ENCODE data around the gene ZNF479.
"Not testable (repeated sequence)": the region's sequence is repeated elsewhere in the genome, so short reads cannot be mapped to it uniquely, and the experiment has no call there.

ZNF479 gene

GRCh38 chr7:57132336-57132735 is at the start of gene ZNF479:
Gene ZNF479 (minus strand): TSS chr7:57132436. CDS start chr7:57132324, 112 bp downstream.
- not testable (repeated sequence) for DNase-seq

GRCh38 chr7:57182031-57182430 is 49.8 kb upstream of the ZNF479 start:
- no peak for DNase-seq

DNA sequence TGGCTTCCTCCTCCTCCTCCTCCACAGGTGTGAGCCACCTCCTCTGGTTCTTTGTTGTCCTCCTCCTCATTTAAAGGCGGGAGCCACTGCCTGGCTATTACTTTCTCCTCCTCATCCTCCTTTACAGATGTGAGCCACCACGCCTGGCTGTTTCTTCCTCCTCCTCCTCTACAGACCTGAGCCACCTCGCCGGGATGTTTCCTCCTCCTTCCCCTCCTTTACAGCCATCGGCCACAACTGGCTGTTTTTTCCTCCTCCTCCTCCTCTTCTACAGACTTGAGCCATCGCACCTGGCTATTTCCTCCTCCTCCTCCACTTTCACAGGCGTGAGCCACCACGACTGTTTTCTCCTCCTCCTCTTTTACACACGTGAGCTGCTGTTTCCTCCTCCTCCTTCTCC is 49.0 kb upstream of the ZNF479 start:
- no peak for DNase-seq

DNA sequence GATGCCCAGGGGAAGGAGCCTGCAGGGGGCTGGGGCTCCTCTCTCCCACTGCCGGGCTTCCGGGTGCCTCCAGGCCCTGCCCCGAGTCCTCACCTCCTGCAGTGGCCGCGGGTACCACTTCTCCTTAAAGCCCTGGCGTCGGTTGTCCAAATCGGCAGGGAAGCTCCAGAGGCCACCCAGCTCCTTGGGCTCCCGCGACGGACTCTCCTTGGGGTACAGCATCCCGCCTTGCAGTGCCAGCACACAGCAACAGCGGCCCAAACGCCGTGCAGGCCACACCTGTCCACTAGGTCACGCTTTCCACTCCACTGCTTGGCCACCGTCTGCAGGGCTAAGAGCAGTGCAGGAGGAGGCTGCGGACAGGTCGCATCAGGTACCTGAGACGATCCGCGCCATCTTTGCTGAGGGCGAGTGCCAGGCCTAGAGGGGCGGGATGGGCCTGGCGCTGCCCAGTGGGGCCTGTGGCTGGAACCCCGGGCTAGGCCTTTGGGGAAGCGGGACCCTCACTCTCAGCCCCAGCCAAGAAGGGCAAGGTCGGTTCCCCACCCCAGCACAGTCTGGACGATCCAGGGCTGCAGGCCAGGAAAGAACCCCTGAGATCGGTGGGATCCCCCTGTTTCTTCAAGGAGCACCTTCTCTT is 47.7 kb upstream of the ZNF479 start:
- no peak for DNase-seq

- DNase-seq, result no peak
These were observed 46.5 kb upstream of the ZNF479 start for GRCh38 chr7:57178768-57179139.

DNA sequence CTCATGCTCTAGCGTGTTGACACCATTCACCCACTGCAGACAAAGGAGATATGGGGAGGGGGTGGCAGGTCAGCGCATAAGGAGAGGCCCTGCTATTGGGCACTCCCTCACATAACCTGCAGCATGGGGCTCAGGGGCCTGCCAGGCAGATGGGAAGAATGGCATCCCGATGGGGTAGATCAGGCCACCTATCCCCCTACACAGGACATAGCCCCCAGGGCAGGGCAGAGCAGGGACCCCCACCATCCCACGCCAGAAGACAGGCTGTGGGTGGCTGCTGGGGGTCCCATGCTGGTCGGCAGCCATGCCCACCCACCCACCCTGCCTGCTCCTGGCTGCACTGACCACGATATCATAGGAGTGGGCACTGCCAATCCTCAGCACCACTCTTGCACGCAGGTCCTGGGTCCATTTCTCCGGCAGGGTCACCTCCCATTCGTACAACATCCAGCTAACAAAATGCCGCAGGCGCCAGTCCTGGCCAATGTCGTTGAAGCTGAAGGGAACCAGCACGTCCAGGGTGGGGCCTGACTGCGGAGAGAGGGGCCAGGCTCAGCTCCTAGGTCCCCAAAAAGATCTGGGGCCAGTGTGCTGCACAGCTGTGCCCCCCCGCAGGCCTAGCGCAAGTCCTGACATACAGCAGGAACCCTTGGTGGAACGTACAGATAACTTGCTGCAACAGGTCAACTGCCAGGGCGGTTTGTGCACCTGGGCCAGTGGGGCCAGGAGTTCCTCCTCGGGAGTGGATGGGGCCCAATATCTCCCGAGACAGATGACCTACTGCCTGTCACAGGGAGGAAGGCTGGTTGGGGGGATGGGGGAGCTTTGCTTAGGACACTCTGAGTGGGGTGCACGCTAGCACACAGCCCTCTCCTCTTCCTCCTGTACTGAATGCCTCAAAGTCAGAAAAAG is 45.9 kb upstream of the ZNF479 start:
- no peak for DNase-seq

DNA sequence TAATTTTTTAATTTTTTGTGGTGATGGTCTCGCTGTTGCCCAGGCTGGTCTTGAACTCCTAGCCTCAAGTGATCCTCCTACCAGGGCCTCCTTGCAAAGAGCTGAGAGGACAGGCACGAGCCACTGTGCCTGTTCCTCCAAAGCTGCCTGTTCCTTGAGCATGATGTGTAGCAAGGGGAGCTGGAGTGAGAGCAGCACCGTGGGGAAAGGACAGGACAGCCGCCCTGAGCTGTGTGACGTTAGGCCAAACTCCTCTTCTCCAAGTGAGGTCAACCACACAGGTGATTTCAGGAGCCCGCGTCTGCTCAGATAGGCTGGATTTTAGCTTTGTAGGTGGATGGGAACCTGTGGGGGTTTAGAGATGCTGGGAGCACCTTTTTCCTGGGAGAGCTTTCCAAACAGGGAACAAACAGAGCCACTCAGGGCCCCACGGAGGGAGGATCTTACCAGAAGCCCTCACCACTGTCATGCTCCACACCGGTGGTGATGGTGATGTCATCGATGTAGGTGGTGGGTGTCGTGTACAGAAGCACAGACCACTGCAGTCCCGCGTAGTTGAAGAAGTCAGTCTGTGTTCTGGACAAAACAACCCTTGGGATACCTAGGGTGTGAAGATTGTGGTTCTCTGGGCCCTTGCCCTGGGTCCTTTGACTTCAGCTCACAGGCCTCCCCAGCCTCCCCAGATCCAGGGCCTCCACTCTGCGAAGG is 44.8 kb upstream of the ZNF479 start:
- no peak for DNase-seq

GRCh38 chr7:57165285-57165899 is 33.2 kb upstream of the ZNF479 start:
- DNase-seq, result no peak

- DNase-seq, result not testable (repeated sequence)
These were observed 12.0 kb downstream of the ZNF479 start for GRCh38 chr7:57120123-57120784.

Data from NCI-H748 treated with DMSO at 0.1 percent for 48 hours (cell line).